ENCODE measurements around the gene TBC1D23.

- TF ChIP-seq CTCF (IDR thresholded peaks at IDR 0.05; ENCODE audit: low read depth, low read length, poor library complexity, severe bottlenecking), result no peak
- TF ChIP-seq EZH2phosphoT487 (IDR thresholded peaks at IDR 0.05; ENCODE audit: borderline replicate concordance, low read length), result no peak
Observed at GRCh38 chr3:100348727-100349126, 87.9 kb downstream of the TBC1D23 start.

Measured in DOHH2 (cell line).